GM12878 (cell line): ENCODE results near the gene STXBP2. TPM values are rescaled to one million over a fixed set of nuclear protein-coding genes. Genes with fewer than 3 reads are reported as not detected.
A peak's percentile ranks its signal among the peaks of the same experiment; 100 is the strongest.

Experiments
- ATAC-seq: fragments of 200-7000 bp; cut with Tn5 transposase; 3 replicates; pipeline ENCODE4 v1.9.1; 2020; ENCODE audit warnings: mild to moderate bottlenecking, moderate library complexity
- BruUV-seq: library from RNA; stranded (reverse); fragments of 400-500 nt; replicated peaks from 2 replicates; lab custom pipeline; 2021; lab: Mats Ljungman, UMichigan
- CTCF ChIA-PET: fragments of 300-600 bp; sonication (Branson Sonifier 250); formaldehyde crosslinking; extraction: SDS; loops from one replicate; lab custom pipeline; 2021; ENCODE audit warnings: inconsistent platforms; lab: Yijun Ruan, JAX
- POLR2A ChIA-PET: fragments of 350-600 bp; formaldehyde crosslinking; extraction: SDS; loops from one replicate; lab custom pipeline; 2021; ENCODE audit warnings: inconsistent platforms; lab: Charles Lee
- RAD21 ChIA-PET: fragments of 300-600 bp; sonication (Branson Sonifier 250); formaldehyde crosslinking; loops from one replicate; lab custom pipeline; 2023; ENCODE audit warnings: antibody characterized with exemption; ENCODE audit not compliant: unreplicated experiment; lab: Charles Lee
- SMC1A ChIA-PET: fragments of 300-600 bp; sonication (Branson Sonifier 250); formaldehyde crosslinking; loops from one replicate; lab custom pipeline; 2023; ENCODE audit not compliant: unreplicated experiment, uncharacterized antibody; lab: Charles Lee
- DNase-seq: peaks from one replicate; pipeline ENCODE4 v3.0.0-alpha.2; 2011; ENCODE audit warnings: low read depth, low spot score
- FAIRE-seq: peaks from 3 replicates; lab custom pipeline; 2011; peaks lifted over from hg19 to GRCh38; lab: Jason Lieb, UNC
- H2AFZ ChIP-seq: 2 replicates; pipeline ENCODE4 v1.6.0; 2011; ENCODE audit warnings: low read depth, low read length, control low read depth; ENCODE audit not compliant: control insufficient read depth
- H3K27ac ChIP-seq: 2 replicates; pipeline ENCODE4 v1.5.1; 2011; ENCODE audit warnings: control low read depth; ENCODE audit not compliant: control insufficient read depth, insufficient read depth
- H3K27me3 ChIP-seq, 2 experiments: replicated peaks in 1 of 2; 2 replicates each; pipeline versions ENCODE4 v1.6.0 to v1.6.1; 2011; ENCODE audit warnings: low read length in 1 of 2; ENCODE audit not compliant: control insufficient read depth in 2 of 2, insufficient read depth in 2 of 2
- H3K36me3 ChIP-seq, 2 experiments: 2 replicates each; pipeline ENCODE4 v1.5.1; 2011; ENCODE audit warnings: low read length in 1 of 2; ENCODE audit not compliant: control insufficient read depth in 2 of 2, insufficient read depth in 2 of 2
- H3K4me1 ChIP-seq: 2 replicates; pipeline ENCODE4 v1.6.1; 2011; ENCODE audit warnings: mild to moderate bottlenecking, low read length, moderate library complexity, mixed read lengths; ENCODE audit not compliant: control insufficient read depth, insufficient read depth
- H3K4me2 ChIP-seq: 2 replicates; pipeline ENCODE4 v1.6.0; 2011; ENCODE audit warnings: control low read depth; ENCODE audit not compliant: control insufficient read depth, insufficient read depth
- H3K4me3 ChIP-seq: fragments of 200-600 bp; sonication (generic); 2 replicates; pipeline ENCODE4 v1.5.1; 2016
- H3K79me2 ChIP-seq: 2 replicates; pipeline ENCODE4 v1.6.0; 2011; ENCODE audit warnings: low read length; ENCODE audit not compliant: control insufficient read depth, insufficient read depth
- H3K9ac ChIP-seq: 2 replicates; pipeline ENCODE4 v1.8.0; 2011; ENCODE audit warnings: low read length, control low read depth, mixed read lengths; ENCODE audit not compliant: control insufficient read depth, insufficient read depth
- H3K9me3 ChIP-seq: replicated peaks from 3 replicates; pipeline ENCODE4 v1.5.1; 2011; ENCODE audit warnings: mild to moderate bottlenecking, low read length; ENCODE audit not compliant: control insufficient read depth, insufficient read depth
- H4K20me1 ChIP-seq: 2 replicates; pipeline ENCODE4 v1.6.0; 2011; ENCODE audit not compliant: control insufficient read depth, insufficient read depth
- ATF7 ChIP-seq: fragments of 450-650 bp; IDR thresholded peaks from 2 replicates; pipeline ENCODE4 v1.6.1; 2016; ENCODE audit warnings: low read depth, mild to moderate bottlenecking
- BHLHE40 ChIP-seq, 2 experiments: fragments of 450-650 bp in 1 of 2; IDR thresholded peaks; 2 replicates each; pipeline ENCODE4 v1.6.1; 2011 to 2017; ENCODE audit warnings: low read depth in 2 of 2, borderline replicate concordance in 1 of 2, improper control_type of control experiment in 1 of 2, low read length in 1 of 2, mild to moderate bottlenecking in 1 of 2
- CHD4 ChIP-seq: fragments of 200-600 bp; sonication (generic); IDR thresholded peaks from 2 replicates; pipeline ENCODE4 v1.6.1; 2016; ENCODE audit warnings: mild to moderate bottlenecking
- CREB1 ChIP-seq: IDR thresholded peaks from 2 replicates; pipeline ENCODE4 v1.6.1; 2012; ENCODE audit warnings: low read depth, mild to moderate bottlenecking, inconsistent platforms
- ESRRA ChIP-seq: IDR thresholded peaks from 2 replicates; pipeline ENCODE4 v1.6.1; 2012; ENCODE audit warnings: mild to moderate bottlenecking, low read length, improper control_type of control experiment
- FOS ChIP-seq: IDR thresholded peaks from 3 replicates; pipeline ENCODE4 v1.6.1; 2011; ENCODE audit warnings: borderline replicate concordance; ENCODE audit not compliant: insufficient read length; ENCODE audit errors: extremely low read depth
- HDGF ChIP-seq: fragments of 450-650 bp; IDR thresholded peaks from 2 replicates; pipeline ENCODE4 v1.6.1; 2016; ENCODE audit warnings: antibody characterized with exemption
- IRF5 ChIP-seq: fragments of 450-650 bp; IDR thresholded peaks from 2 replicates; pipeline ENCODE4 v1.6.1; 2017; ENCODE audit warnings: borderline replicate concordance
- JUND ChIP-seq: IDR thresholded peaks from 2 replicates; pipeline ENCODE4 v1.6.1; 2012; ENCODE audit warnings: low read depth, mild to moderate bottlenecking, low read length, improper control_type of control experiment, moderate library complexity
- PKNOX1 ChIP-seq: fragments of 450-650 bp; IDR thresholded peaks from 2 replicates; pipeline ENCODE4 v1.6.1; 2016; ENCODE audit warnings: mild to moderate bottlenecking
- POLR2A ChIP-seq: IDR thresholded peaks from 2 replicates; pipeline ENCODE4 v1.6.1; 2011; ENCODE audit warnings: low read depth, mild to moderate bottlenecking, low read length
- in situ Hi-C: fragments of 300-500 bp; cut with MboI; formaldehyde crosslinking; loops from 9 replicates; pipeline ENCODE4 v1.14.3; 2018; ENCODE audit warnings: mixed read lengths
- intact Hi-C: fragments of 100-400 bp; cut with micrococcal nuclease; formaldehyde crosslinking; loops from one replicate; pipeline ENCODE4 v1.14.2; 2022; ENCODE audit not compliant: unreplicated experiment
- polyA plus RNA-seq, 11 experiments: library from polyadenylated mRNA; depleted of rRNA in 4 of 11; unstranded in 6 of 11; stranded (reverse) in 5 of 11; fragments of >200 nt; fragmentation: Nextera tagmentation in 4 of 11; fragmentation: Illumina TruSeq in 1 of 11; extraction: Ambion mirVana in 4 of 11; extraction: Trizol in 1 of 11; gene quantifications; 1 replicate in 1 of 11; 2 replicates in 10 of 11; pipeline versions ENCODE4 v1.2.1 to v1.2.3, GENCODE V29; 2011 to 2016; ENCODE audit warnings: inconsistent platforms in 2 of 11, missing spikeins in 2 of 11, low read depth in 1 of 11
- total RNA-seq, 4 experiments: library from RNA; depleted of rRNA in 3 of 4; stranded (reverse); fragments of >200 nt in 3 of 4; fragmentation: Illumina TruSeq in 1 of 4; extraction: Trizol in 1 of 4; gene quantifications; 2 replicates each; pipeline versions ENCODE4 v1.2.1 to v1.2.3, GENCODE V29; 2013 to 2021
- TF ChIP-seq, protein P1 (sequence below): IDR thresholded peaks from 2 replicates; pipeline ENCODE4 v1.6.1; 2012; ENCODE audit warnings: low read length, inconsistent platforms

STXBP2 gene
- total and polyA plus RNA-seq, 10 of the 15 experiments (the other 5 are each of a cell fraction or from before 2014, with no cell fraction given), result 2.6 to 111 (median 61.4) TPM

DNA sequence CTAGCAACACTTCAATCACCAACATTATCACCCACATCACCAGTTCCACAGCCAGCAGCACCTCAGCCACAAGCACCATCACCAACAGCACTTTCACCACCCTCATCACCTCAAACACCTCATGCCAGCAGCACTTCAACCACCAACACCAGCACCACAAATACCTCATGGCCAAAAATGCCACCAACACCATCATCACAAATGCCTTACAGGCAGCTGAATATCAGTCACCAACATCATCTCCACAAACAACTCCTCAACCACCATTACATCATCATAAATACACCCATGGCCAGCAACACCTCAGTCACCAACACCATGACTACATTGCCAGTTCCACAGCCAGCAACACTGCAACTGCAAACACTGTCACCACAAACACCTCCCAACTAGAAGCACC, 54.6 kb downstream of the STXBP2 start:
- CTCF ChIA-PET, result interaction anchor here (1.0 kb wide), 1 partner anchor 8 kb away, joined by 3 read pairs; no protein-coding TSS in a partner anchor
- peaks cover 31% of the 10 kb centered on the region for H3K4me1 ChIP-seq
- ATAC-seq, result no peak

More for the DNA sequence above, 54.6 kb downstream of the STXBP2 start:
- in situ Hi-C loops (no loop called here), intact Hi-C loops (loop anchor here (5.0 kb wide), 1 partner anchor 61 kb away; no protein-coding TSS in a partner anchor)
- peaks cover 17 to 29% of the 10 kb centered on the region in 2 experiments; a peak in 3 of 4 replicates for H3K36me3 ChIP-seq
- H3K4me2 ChIP-seq, result peak overlapping the region; percentile 45
- FAIRE-seq (no peak), DNase-seq (no peak)
- H3K4me3 ChIP-seq, result 0 out of 2 replicates have a peak overlapping the region, but pooled peaks have one; percentile 1
- peaks cover 5% of the 10 kb centered on the region; the same call in 1 of the 3 replicates for H3K9me3 ChIP-seq
- no TSS peak for BruUV-seq
- H3K27ac ChIP-seq, result no peak overlapping the region
- H3K27me3 ChIP-seq, result no peaks in the 10 kb centered on the region
- H3K9ac ChIP-seq, result no peak overlapping the region
- H2AFZ ChIP-seq, result no peak overlapping the region
- peaks cover 2% of the 10 kb centered on the region; the same call in 1 of the 2 replicates for H4K20me1 ChIP-seq
- TF ChIP-seq HDGF, result peak; percentile 88
- peak; percentile 28; the same call in 1 of the 2 replicates for TF ChIP-seq PKNOX1
- TF ChIP-seq, protein P1, sequence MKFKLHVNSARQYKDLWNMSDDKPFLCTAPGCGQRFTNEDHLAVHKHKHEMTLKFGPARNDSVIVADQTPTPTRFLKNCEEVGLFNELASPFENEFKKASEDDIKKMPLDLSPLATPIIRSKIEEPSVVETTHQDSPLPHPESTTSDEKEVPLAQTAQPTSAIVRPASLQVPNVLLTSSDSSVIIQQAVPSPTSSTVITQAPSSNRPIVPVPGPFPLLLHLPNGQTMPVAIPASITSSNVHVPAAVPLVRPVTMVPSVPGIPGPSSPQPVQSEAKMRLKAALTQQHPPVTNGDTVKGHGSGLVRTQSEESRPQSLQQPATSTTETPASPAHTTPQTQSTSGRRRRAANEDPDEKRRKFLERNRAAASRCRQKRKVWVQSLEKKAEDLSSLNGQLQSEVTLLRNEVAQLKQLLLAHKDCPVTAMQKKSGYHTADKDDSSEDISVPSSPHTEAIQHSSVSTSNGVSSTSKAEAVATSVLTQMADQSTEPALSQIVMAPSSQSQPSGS, result no peak
- no peak for TF ChIP-seq ESRRA
- TF ChIP-seq BHLHE40 (IDR thresholded peaks at IDR 0.05; ENCODE audit: borderline replicate concordance in 1 of 2, low read depth in 2 of 2, low read length in 1 of 2), result peak in 1 of 2 experiments; percentile 9; a peak in 1 of 4 replicates
- TF ChIP-seq IRF5, result peak; percentile 48; the same call in 1 of the 2 replicates
- no peak for TF ChIP-seq CREB1
- peak; percentile 94 for TF ChIP-seq ATF7
- no peak for TF ChIP-seq JUND
- no peak for TF ChIP-seq FOS
- 0 out of 2 replicates have a peak, but pooled peaks have one; percentile 5 for TF ChIP-seq POLR2A
- no peak for TF ChIP-seq CHD4
- ChIA-PET SMC1A (interaction anchor here (0.5 to 1.9 kb wide), 3 partner anchors 8 to 108 kb away, joined by 3 to 8 read pairs (median 4); no protein-coding TSS in a partner anchor), POLR2A (no interaction called here), RAD21 (interaction anchor here (1.4 kb wide), 1 partner anchor 10 kb away, joined by 4 read pairs; the partner anchor contains the start of gene FCER2)
- peaks cover 54% of the 10 kb centered on the region for H3K79me2 ChIP-seq
